ENCODE measurements around the gene RIOK3.

DNA sequence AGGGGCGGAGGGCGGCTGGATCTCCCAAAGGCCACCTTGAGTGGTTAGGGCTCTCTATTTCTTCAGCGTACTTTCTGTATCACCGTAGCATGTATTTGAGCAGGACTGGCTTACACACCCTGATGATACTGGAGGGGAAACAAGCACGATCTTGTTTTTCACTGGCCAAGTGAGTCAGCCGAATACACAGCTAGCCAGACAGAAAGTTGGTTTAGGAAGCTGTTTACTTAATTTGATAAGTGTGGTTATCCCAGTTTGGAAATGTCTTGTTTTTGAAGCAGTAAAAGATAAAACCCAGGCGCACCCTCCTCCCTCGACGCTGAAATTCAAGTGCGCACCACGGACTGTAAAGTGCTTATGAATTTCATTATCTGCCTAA, 582 bp downstream of the RIOK3 start:
- TF ChIP-seq, protein P1, sequence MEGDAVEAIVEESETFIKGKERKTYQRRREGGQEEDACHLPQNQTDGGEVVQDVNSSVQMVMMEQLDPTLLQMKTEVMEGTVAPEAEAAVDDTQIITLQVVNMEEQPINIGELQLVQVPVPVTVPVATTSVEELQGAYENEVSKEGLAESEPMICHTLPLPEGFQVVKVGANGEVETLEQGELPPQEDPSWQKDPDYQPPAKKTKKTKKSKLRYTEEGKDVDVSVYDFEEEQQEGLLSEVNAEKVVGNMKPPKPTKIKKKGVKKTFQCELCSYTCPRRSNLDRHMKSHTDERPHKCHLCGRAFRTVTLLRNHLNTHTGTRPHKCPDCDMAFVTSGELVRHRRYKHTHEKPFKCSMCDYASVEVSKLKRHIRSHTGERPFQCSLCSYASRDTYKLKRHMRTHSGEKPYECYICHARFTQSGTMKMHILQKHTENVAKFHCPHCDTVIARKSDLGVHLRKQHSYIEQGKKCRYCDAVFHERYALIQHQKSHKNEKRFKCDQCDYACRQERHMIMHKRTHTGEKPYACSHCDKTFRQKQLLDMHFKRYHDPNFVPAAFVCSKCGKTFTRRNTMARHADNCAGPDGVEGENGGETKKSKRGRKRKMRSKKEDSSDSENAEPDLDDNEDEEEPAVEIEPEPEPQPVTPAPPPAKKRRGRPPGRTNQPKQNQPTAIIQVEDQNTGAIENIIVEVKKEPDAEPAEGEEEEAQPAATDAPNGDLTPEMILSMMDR (IDR thresholded peaks at IDR 0.05; ENCODE audit: low read depth, low read length, missing input control), result no peak
- TF ChIP-seq TAF1 (conservative IDR thresholded peaks at IDR 0.05) (no peak), RXRA (IDR thresholded peaks at IDR 0.05) (no peak), REST (IDR thresholded peaks at IDR 0.05) (no peak), GABPA (IDR thresholded peaks at IDR 0.05 in 1 of 2, conservative IDR thresholded peaks at IDR 0.05 in 1 of 2) (no peak), SP1 (IDR thresholded peaks at IDR 0.05) (no peak), ZBTB33 (IDR thresholded peaks at IDR 0.05) (no peak), RAD21 (IDR thresholded peaks at IDR 0.05) (no peak), EGR1 (IDR thresholded peaks at IDR 0.05; ENCODE audit: low read depth in 2 of 2) (no peak), YY1 (IDR thresholded peaks at IDR 0.05) (no peak)
- TF ChIP-seq, protein P2, sequence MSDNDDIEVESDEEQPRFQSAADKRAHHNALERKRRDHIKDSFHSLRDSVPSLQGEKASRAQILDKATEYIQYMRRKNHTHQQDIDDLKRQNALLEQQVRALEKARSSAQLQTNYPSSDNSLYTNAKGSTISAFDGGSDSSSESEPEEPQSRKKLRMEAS (IDR thresholded peaks at IDR 0.05), result no peak
- TF ChIP-seq, protein P3, sequence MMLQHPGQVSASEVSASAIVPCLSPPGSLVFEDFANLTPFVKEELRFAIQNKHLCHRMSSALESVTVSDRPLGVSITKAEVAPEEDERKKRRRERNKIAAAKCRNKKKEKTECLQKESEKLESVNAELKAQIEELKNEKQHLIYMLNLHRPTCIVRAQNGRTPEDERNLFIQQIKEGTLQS (IDR thresholded peaks at IDR 0.05), result no peak

Measured in liver (tissue), 3 donors.